Measurements from ENCODE around the gene SERPINB12.
A peak's percentile ranks its signal among the peaks of the same experiment; 100 is the strongest.

SERPINB12 gene

DNA sequence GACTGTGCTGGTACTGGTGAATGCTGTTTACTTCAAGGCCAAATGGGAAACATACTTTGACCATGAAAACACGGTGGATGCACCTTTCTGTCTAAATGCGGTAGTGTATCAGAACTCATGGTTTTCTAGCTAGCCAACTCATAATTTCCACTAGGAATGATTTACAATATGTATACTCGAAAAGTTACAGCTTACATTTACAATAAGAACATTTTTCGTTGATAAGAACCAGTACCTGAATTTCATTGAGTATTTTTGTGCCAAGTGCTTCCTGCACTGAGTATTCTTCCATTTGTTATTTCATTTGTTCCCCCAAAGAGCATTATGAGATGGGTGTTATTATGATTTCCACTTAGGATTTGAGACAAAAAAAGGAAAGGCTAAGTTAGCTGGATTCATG, 21.9 kb downstream of the SERPINB12 start:
- no peak overlapping the region for H3K4me3 ChIP-seq (ENCODE audit: low read depth, low read length)
- TF ChIP-seq, protein P1, sequence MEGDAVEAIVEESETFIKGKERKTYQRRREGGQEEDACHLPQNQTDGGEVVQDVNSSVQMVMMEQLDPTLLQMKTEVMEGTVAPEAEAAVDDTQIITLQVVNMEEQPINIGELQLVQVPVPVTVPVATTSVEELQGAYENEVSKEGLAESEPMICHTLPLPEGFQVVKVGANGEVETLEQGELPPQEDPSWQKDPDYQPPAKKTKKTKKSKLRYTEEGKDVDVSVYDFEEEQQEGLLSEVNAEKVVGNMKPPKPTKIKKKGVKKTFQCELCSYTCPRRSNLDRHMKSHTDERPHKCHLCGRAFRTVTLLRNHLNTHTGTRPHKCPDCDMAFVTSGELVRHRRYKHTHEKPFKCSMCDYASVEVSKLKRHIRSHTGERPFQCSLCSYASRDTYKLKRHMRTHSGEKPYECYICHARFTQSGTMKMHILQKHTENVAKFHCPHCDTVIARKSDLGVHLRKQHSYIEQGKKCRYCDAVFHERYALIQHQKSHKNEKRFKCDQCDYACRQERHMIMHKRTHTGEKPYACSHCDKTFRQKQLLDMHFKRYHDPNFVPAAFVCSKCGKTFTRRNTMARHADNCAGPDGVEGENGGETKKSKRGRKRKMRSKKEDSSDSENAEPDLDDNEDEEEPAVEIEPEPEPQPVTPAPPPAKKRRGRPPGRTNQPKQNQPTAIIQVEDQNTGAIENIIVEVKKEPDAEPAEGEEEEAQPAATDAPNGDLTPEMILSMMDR (IDR thresholded peaks at IDR 0.05; ENCODE audit: borderline replicate concordance, insufficient read depth, low read depth, low read length) = no peak

DNA sequence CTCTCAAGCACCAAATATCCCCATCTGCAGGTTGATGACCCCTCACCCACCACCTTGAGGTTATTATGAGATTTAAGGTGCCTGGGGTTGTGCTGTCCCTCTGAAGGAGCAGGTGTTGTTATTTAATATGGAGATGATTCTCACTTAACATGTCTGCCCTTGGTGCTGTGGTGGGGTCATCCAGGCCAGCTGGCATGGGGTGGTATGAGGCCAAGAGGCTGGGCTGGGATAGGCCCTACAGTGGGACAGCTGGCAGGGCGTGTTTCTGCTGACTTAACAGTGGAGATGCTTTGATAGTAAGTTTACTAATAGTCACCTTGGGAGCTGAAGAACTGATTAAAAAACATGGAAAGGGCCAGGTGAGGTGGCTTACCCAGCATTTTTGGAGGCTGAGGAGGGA, 22.4 kb downstream of the SERPINB12 start:
- no peak overlapping the region for H3K4me3 ChIP-seq (ENCODE audit: low read depth, low read length)

DNA sequence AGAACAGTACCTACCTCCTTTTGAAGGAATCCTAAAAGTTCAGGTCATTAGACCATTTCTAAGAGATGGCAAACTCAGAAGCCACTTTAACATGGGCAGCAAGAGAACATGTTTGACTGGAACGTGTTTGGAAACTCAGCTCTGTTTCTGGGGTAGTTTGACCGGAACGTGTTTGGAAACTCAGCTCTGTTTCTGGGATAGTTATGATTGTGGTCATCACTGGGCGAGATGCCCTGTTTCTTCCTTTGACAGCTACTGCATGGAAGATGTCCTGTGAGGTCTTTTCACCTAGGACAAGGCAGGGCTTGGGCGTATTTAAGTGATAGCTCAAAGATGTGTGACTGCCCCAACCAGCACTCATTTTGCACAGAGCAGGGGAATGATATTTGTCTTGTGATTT, 25.1 kb downstream of the SERPINB12 start:
- TF ChIP-seq, protein P1 (IDR thresholded peaks at IDR 0.05; ENCODE audit: borderline replicate concordance, insufficient read depth, low read depth, low read length) = no peak
- H3K4me3 ChIP-seq (ENCODE audit: low read depth, low read length) = no peak overlapping the region

More for the DNA sequence above, 22.4 kb downstream of the SERPINB12 start:
- TF ChIP-seq, protein P1 (IDR thresholded peaks at IDR 0.05; ENCODE audit: borderline replicate concordance, insufficient read depth, low read depth, low read length) = no peak

DNA sequence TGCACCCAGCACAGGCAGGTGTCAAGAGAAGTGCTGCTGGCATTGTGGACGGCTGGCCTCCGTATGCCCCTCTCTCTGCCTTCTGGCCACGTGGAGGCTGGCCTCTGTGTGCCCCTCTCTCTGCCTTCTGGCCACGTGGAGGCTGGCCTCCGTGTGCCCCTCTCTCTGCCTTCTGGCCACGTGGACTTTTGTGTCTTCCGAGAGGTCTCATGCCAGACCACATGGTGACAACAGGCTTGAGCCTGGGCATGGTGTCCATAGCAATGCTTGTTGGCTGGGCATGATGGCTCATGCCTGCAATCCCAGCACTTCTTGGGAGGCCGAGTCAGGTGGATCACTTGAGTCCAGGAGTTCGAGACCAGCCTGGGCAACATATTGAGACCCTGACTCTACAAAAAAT, 25.7 kb downstream of the SERPINB12 start:
- no peak overlapping the region for H3K4me3 ChIP-seq (ENCODE audit: low read depth, low read length)
- TF ChIP-seq, protein P1 (IDR thresholded peaks at IDR 0.05; ENCODE audit: borderline replicate concordance, insufficient read depth, low read depth, low read length) = no peak

DNA sequence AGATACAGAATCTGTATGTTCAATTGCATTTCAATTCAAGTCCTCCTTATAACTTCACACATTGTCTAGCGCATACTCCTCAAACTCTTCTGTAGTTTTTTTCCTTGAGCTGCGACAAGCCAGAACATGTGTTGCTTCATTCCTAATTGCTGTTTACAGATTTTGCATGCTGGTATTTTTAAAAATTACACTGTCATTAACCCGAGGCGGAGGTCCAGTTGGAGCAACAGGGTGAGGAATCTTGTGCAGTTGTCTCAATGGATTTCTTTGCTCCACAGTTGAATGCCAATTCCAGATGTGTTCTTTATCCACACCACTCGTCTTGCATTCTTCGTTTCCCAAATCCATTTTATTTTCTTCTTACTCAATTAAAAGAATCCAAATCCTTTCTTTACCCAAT, 28.6 kb downstream of the SERPINB12 start:
- no peak overlapping the region for H3K4me3 ChIP-seq (ENCODE audit: low read depth, low read length)
- TF ChIP-seq, protein P1 (IDR thresholded peaks at IDR 0.05; ENCODE audit: borderline replicate concordance, insufficient read depth, low read depth, low read length) = no peak

DNA sequence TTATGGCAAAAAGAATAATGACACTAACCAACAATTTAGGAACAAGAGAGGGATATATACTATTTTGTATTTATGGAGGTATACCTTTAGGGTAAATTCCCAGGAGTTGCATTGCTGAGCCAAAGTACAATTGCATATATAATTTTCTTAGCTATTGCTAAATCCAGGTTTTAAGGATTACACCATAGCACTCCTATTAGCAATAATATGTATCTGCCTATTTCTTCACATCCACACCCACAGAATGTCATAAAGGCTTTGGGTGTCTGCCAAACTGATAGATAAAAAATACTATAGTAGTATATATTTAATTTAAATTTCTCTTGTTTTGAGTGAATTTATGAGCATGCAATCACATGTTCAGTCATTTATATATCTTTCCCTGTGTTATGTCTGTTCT, 33.5 kb downstream of the SERPINB12 start:
- TF ChIP-seq, protein P1 (IDR thresholded peaks at IDR 0.05; ENCODE audit: borderline replicate concordance, insufficient read depth, low read depth, low read length) = no peak
- no peak overlapping the region for H3K4me3 ChIP-seq (ENCODE audit: low read depth, low read length)

DNA sequence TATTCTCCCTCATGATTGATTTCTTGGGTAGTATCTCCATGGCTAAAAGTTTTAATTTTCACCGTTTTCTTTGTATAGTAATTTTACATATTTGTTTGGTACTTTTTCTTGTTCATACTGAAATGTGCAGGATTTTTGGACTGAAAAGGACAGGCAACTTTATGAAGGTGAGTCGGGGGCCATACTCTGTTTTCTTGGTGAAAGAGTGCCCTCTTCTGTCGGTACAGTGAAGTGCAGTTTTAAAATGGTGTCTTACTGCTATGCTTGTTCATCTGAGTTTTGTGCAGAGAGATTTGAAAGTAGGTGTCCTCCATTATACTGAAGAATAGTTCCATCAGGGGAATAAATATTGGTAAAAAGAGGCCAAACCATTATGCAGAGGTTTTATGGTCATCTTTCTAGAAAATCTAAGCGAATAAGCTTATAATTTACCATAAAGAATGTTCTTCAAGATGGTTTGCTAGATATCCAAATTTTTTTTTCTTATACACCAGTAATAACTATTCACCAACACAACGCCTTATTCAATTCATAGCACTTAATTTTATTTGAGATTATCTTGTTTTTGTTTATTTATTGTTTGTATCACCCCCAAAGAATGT, 36.3 kb downstream of the SERPINB12 start:
- H3K4me3 ChIP-seq (ENCODE audit: low read depth, low read length) = no peak overlapping the region
- TF ChIP-seq, protein P1 (IDR thresholded peaks at IDR 0.05; ENCODE audit: borderline replicate concordance, insufficient read depth, low read depth, low read length) = peak; percentile 62; the same call in 1 of the 2 replicates

Measured in GM12875 (cell line).